NCI-H526 treated with DMSO at 0.1 percent for 48 hours (cell line): ENCODE measurements around the gene FTL.

ENCODE experiments used
- DNase-seq: peaks from one replicate; lab custom pipeline; 2025; lab: John Stamatoyannopoulos, UW

FTL gene

DNA sequence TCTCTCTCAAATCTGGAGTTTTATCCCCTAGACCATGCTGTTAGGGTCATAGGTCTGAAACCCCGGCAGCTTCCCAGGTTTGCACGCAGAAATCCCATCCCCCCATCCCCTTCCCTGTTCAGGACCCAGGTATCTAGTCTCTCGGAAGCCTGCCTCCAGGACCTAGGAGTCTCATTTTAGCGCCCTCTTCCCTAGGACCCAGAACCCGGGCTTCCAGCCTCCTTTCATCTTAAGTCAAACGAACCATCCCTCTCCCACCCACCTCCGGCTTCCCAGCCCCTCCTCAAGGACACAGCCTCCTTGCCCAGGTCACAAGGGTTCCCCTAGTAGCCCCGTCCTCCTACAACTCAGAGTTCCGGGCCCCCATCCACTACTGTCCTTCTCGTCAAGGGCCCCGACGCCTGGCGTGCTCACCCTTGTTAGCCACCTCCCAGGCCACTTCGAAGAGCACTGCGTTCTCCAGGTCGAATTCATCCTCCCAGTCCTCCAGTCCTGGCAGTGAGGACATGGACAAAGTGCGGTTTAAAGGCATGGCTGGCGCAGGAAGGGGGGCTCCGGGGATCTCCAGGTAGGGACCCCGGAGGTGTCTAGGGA, 27.6 kb downstream of the FTL start:
- DNase-seq, result no peak

GRCh38 chr19:48993175-48994034, 28.3 kb downstream of the FTL start, which contains the start of the genes GYS1 and RUVBL2:
TSS of gene GYS1 (minus strand) at chr19:48993309. CDS start at chr19:48993112, 197 bp downstream.
TSS of gene RUVBL2 (plus strand) at chr19:48993887. CDS start at chr19:48993912, 25 bp downstream.
- peak; percentile 98 for DNase-seq

- no peak for DNase-seq
Observed at GRCh38 chr19:48994035-48994386, 28.9 kb downstream of the FTL start.

DNA sequence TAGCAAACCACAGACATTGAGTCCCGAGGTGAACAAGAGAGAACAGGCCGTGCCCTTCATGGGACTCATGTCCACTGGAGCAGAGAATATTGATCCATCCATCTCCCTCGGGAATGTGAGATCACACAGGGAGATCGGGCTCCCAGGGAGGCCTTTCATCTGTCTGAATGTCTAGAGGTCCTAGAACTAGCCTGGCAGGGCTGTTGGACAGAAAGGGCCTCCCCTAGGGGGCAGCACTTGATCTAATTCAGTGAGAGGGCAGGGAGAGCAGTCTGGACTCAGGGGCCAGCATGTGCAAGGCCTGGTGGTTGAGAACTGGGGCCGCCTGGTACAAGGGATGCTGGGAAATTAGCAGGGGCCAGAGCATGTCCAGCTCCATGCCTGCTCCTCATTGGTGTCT, 32.9 kb downstream of the FTL start:
- DNase-seq, result no peak

DNA sequence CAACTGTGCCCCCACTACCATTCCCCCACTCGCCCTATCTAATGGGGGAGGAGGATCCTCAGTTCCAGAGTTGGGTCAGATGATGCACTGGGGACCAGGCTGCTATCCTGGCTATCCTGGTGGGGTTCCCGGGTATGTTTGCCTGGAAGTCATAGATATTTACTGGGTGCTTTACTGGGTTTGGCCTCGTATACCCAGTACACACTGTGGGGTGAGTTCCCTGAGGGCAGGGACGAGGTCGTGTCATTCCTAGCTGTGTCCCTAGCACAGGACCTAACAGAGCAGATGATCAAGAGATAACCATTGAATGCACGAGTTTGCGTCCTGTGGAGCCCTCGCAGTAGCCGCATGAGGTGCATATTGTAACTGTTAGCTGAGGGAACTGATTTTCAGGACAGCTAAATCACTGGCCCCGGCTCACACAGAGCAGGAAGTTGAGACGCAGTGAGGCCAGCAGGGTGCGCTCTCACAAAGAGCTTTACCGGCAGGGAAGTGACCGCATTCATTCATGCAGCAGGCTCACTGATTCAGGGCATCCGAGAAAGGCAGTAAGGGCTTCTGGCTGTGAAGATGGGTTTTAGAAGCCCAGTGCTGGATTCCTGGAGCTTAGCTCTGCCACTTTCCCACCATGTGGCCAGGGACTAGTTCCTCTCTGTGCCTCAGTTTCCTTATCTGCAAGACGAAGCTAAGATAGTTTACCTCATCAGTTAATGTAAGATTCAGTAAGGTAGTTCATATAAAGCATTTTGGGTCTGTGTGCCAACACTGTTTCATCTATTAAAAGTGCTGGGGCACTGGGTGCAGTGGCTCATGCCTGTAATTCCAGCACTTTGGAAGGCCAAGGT, 34.6 kb downstream of the FTL start:
- DNase-seq, result peak; percentile 25

- no peak for DNase-seq
Observed at GRCh38 chr19:49004133-49004532, 39.0 kb downstream of the FTL start.

GRCh38 chr19:49004964-49005614, 40.0 kb downstream of the FTL start:
- no peak for DNase-seq

DNA sequence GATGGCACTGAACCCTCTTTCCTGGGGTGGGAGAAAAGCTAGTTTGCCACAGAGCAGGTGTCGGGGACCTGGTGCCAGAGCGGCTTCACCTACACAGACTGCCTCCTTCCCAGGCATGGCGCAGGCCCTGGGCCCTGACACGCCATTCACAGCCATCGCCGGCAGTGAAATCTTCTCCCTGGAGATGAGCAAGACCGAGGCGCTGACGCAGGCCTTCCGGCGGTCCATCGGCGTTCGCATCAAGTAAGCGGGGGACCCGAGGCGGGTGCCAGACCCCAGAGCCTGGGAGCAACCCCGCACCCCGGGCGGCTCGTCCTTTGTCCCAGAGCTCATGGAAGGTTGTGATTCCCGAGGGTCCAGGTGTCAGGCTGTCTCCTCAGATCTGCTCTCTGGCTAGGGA, 41.8 kb downstream of the FTL start:
- DNase-seq, result no peak

DNA sequence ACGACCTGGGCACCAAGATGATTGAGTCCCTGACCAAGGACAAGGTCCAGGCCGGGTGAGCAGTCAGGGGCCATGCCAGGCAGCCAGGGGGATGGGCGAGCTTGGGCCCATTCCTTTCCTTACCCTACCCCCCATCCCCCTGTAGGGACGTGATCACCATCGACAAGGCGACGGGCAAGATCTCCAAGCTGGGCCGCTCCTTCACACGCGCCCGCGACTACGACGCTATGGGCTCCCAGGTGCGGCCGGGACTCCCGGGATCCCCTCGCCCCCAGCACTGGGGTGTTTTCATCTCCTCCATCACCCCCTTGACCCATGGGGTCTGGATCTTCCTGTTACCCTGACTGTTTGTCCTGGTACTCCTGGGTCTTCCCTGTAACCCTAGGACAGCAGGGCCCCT, 44.7 kb downstream of the FTL start:
- no peak for DNase-seq

- DNase-seq, result no peak
Observed at GRCh38 chr19:49010453-49010852, 45.3 kb downstream of the FTL start.

DNA sequence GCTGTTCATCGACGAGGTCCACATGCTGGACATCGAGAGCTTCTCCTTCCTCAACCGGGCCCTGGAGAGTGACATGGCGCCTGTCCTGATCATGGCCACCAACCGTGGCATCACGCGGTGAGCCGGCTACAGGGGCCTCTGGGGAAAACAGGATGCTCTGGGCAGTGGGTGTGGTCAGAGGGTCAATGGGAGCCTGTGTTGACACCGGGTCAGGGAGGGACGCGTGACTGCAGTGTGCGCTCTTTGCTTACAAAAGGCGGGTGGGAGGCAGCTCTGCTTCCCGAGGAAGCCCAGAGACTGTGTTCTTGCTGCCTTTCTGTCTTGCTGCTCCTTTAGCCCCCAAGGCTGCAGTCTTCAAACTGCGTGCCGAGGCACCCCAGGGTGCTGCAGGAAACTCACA, 46.1 kb downstream of the FTL start:
- DNase-seq, result no peak

- DNase-seq, result no peak
Observed at GRCh38 chr19:49014123-49014869, 49.2 kb downstream of the FTL start.

- DNase-seq, result no peak
Observed at GRCh38 chr19:49014870-49015255, 49.8 kb downstream of the FTL start.

DNA sequence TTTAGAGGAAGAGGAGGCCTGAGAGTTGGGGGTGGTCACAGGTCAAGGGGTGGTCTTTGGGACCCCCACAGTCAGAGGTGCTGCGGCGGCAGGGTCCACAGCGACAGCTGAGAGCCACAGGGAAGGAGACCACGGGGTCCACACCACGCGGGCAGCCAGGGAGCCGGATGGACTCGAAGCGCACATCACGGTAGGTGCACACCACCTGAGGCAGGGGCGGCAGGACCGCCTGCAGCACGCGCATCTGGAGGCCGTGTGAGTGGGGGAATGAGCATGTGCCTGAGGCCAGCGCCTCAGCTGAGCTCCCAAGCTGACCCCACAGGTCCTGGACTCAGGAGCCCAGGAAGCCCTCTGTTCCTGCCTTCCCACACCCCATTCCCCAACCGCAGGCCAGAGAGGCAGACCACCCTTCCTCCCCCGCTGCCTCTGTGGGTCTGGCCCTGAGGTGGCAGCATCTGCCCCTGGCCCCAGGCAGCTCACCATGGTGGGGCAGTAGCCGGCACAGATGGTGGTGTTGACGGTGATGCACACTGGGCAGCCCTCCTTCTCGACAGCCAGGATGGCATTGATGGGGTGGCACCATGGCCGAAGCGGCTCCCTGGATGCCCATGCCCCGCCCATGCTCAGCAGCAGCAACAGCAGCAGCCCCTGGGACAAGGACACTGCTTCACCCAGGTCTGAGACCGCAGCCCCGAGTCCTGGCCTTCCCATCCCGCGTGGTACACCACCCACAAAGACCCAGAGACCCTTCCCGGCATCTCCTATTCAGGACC, 51.1 kb downstream of the FTL start:
- DNase-seq, result no peak
